Measurements from ENCODE around the gene TIMP2.

DNA sequence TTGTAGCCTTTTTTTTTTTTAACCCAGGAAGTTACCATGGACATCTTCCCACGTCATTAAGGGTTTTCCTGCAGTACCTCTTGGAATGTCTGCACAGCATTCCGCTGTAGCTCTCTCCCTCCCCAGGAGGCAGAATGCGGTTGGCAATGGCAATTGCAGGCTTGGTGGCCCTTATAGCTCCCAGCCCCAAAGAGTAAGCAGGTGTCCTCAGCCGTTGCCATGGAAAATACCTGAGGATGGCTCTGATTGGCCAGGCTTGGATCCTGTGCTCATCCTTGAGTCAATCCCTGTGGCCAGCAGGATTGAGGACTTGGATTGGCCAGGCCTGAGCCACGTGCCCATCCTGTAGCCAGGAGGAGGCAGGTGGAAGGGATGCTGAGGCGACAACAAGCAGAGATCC lies 15.5 kb upstream of the TIMP2 start:
- TF ChIP-seq POLR2A (IDR thresholded peaks at IDR 0.05; ENCODE audit: extremely low read depth, insufficient read length) (no peak), CTCF (IDR thresholded peaks at IDR 0.05; ENCODE audit: low read depth, low read length) (no peak)
- TF ChIP-seq, protein P1, sequence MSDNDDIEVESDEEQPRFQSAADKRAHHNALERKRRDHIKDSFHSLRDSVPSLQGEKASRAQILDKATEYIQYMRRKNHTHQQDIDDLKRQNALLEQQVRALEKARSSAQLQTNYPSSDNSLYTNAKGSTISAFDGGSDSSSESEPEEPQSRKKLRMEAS (IDR thresholded peaks at IDR 0.05; ENCODE audit: low read depth, low read length): no peak
